Stomach (tissue), 4 donors: ENCODE results near the gene ODAD2.

Source experiments
- CTCF ChIP-seq, 7 experiments: fragments of 450-650 bp in 4 of 7; fragments of 200-600 bp in 3 of 7; sonication (generic) in 3 of 7; IDR thresholded peaks; one replicate each; pipeline ENCODE4 v1.5.1; 2016 to 2019; ENCODE audit warnings: antibody characterized with exemption in 7 of 7, control low read depth in 2 of 7, mild to moderate bottlenecking in 1 of 7
- POLR2A ChIP-seq, 4 donors: fragments of 450-650 bp; IDR thresholded peaks; one replicate each; pipeline ENCODE4 v1.6.1; 2016; ENCODE audit warnings: antibody characterized with exemption in 4 of 4, control low read depth in 2 of 4, mild to moderate bottlenecking in 1 of 4, moderate library complexity in 1 of 4
- POLR2AphosphoS5 ChIP-seq, 3 donors: sonication (generic); formaldehyde crosslinking; IDR thresholded peaks; one replicate each; pipeline ENCODE4 v1.6.1; 2016; ENCODE audit warnings: antibody characterized with exemption in 3 of 3

DNA sequence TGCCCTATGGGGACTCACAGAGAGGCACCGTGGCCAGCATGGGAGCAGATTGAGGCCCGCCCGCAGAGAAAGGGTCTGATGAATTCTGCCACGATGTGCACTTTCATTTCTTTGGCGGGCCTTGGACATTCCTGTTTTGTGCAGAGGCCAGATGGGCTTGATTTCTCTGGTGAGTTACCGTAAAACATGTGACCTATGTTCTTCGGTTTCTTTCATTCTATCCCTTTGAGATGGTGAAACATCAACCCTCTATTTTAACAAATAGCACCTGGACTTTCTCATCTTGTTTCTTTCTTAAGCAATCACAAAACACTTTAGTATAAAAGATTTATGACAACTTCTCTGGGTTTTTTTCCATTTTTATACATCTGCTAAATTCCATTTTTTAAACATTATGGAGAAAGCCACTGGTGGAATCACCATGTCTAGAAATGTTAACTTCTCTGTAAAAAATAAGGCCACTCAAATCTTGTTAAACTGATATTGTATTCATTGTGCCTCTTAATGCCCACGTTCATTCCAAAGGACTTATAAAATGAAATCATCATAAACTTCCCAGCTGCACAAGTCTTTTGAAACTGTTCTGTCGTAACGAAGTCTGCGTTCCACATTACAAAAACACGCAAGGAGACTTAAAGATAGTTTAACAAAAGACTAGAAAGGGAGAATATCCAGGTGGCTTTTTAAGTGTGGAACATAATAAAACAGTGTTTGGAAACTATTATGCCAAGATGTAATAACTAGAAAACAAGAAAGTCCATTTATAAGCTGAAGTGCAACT is 21.4 kb upstream of the ODAD2 start:
- TF ChIP-seq CTCF (IDR thresholded peaks at IDR 0.05) = no peak
- TF ChIP-seq POLR2AphosphoS5 (IDR thresholded peaks at IDR 0.05) = no peak
- TF ChIP-seq POLR2A (IDR thresholded peaks at IDR 0.05) = no peak
